ENCODE data around the gene ASB6.
"Not testable (repeated sequence)": the region's sequence is repeated elsewhere in the genome, so short reads cannot be mapped to it uniquely, and the experiment has no call there.

Gene ASB6

GRCh38 chr9:129666575-129666974, 24.6 kb upstream of the ASB6 start:
- DNase-seq, result no peak

- DNase-seq, result no peak
Measured at GRCh38 chr9:129665814-129666520, 24.0 kb upstream of the ASB6 start.

GRCh38 chr9:129665389-129665775, 23.4 kb upstream of the ASB6 start, which contains the start of gene PRRX2:
TSS of gene PRRX2 (plus strand) at chr9:129665647. CDS start at chr9:129665868, 221 bp downstream.
- DNase-seq, result peak; percentile 34

- no peak for DNase-seq
Measured at GRCh38 chr9:129664746-129665388, 22.9 kb upstream of the ASB6 start.

- DNase-seq, result not testable (repeated sequence)
Measured at GRCh38 chr9:129662239-129662638, 20.3 kb upstream of the ASB6 start.

GRCh38 chr9:129661029-129661428, 19.1 kb upstream of the ASB6 start:
- DNase-seq, result no peak

- DNase-seq, result no peak
Measured at GRCh38 chr9:129656795-129657390, 14.9 kb upstream of the ASB6 start.

- no peak for DNase-seq
Measured at GRCh38 chr9:129655696-129656095, 13.7 kb upstream of the ASB6 start.

GRCh38 chr9:129655154-129655553, 13.2 kb upstream of the ASB6 start:
- no peak for DNase-seq

GRCh38 chr9:129654554-129655040, 12.6 kb upstream of the ASB6 start:
- no peak for DNase-seq

- DNase-seq, result no peak
Measured at GRCh38 chr9:129653823-129654553, 12.0 kb upstream of the ASB6 start.

- DNase-seq, result no peak
Measured at GRCh38 chr9:129650680-129651235, 8.8 kb upstream of the ASB6 start.

- no peak for DNase-seq
Measured at GRCh38 chr9:129649726-129650679, 8.1 kb upstream of the ASB6 start.

- DNase-seq, result no peak
Measured at GRCh38 chr9:129648764-129649115, 6.8 kb upstream of the ASB6 start.

GRCh38 chr9:129648092-129648763, 6.3 kb upstream of the ASB6 start:
- DNase-seq, result no peak

- DNase-seq, result no peak
Measured at GRCh38 chr9:129647635-129648034, 5.7 kb upstream of the ASB6 start.

GRCh38 chr9:129646654-129647053, 4.7 kb upstream of the ASB6 start:
- no peak for DNase-seq

GRCh38 chr9:129646252-129646651, 4.3 kb upstream of the ASB6 start:
- DNase-seq, result no peak

- no peak for DNase-seq
Measured at GRCh38 chr9:129644902-129645301, 3.0 kb upstream of the ASB6 start.

GRCh38 chr9:129644365-129644764, 2.4 kb upstream of the ASB6 start:
- DNase-seq, result no peak

- no peak for DNase-seq
Measured at GRCh38 chr9:129643706-129644105, 1.8 kb upstream of the ASB6 start.
